ENCODE data around the gene ZNF599.
A peak's percentile ranks its signal among the peaks of the same experiment; 100 is the strongest.
"Not testable (repeated sequence)": the region's sequence is repeated elsewhere in the genome, so short reads cannot be mapped to it uniquely, and the experiment has no call there.

ZNF599 gene

DNA sequence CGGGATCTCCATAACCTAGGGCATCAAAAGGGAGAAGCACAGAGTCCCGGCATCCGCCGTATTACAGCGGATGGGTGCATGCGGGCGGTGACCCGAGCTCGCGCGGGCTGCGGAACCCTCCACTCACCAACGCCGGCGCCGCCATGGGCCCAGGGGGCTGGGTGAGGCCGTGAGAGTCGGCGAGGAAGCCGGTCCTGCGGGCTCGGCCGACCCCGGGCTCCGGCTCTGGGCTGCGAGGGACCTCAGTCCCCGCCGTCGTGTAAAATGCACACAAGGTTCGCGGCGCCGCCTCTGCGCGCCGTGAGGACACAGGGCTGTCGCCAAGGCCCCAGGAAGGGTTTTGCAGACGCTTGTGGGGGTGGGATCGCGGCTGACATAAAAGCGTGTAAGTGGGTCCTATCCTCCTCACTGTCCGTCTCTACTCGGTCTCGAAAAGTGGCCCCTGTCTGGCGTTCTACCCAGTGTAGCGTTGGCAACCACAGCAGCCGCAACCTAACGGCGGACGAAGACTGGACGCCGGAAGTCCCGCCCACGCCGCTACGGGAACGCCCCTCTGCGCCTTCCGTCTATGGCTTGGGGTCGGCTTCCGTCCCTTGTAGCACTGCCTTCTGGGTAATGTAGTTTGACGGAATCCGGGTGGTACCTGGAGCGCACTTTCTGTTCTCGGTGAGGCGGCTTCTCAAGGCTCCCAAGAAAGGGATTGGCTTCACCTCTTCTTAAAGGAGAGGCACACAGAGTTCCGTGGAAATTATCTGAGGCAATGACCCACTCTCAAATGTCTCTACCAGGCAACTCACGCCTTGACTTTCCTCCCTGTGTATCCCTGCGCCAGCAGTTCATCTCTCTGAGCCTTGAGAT is at the start of gene ZNF599:
Gene ZNF599, minus strand, starts transcription at position 519 of the 858 bp plus-strand sequence. Its CDS starts 374 bp downstream, at position 145.
- Histone ChIP-seq H3K27me3 (ENCODE audit: control insufficient read depth, insufficient read depth, low read length) (peaks cover 10% of the 10 kb centered on the region), H3K9me3 (ENCODE audit: control insufficient read depth, insufficient read depth, low read length) (no peaks in the 10 kb centered on the region), H3K4me1 (ENCODE audit: control insufficient read depth, insufficient read depth, low read length) (no peaks in the 10 kb centered on the region), H3K36me3 (ENCODE audit: control insufficient read depth, insufficient read depth, low read length) (no peaks in the 10 kb centered on the region), H3K9ac (ENCODE audit: low read depth, low read length) (peak within 1 kb of the TSS; percentile 58), H3K4me3 (ENCODE audit: low read depth, low read length) (peak within 1 kb of the TSS; percentile 91)

DNA sequence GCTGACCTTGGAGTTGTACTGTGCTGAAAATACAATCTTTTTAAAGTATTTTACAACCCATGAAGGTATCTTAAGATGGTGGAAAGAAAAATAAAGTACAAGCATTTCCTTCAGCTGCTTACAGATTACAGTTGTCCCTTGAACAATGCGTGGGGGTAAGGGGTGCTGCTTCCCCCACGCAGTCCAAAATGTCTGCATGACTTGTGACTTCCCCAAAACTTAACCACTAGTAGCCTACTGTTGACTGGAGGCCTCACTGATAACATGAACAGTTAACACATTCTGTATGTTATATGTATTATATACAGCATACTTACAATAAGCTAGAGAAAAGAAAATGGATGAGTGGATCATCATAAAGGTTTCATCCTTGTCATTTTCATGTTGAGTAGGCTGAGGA is 45.3 kb upstream of the ZNF599 start:
- no peaks in the 10 kb centered on the region for H3K36me3 ChIP-seq (ENCODE audit: control insufficient read depth, insufficient read depth, low read length)
- no peak overlapping the region for H3K4me3 ChIP-seq (ENCODE audit: low read depth, low read length)
- H3K9ac ChIP-seq (ENCODE audit: low read depth, low read length) = no peak overlapping the region
- no peaks in the 10 kb centered on the region for H3K9me3 ChIP-seq (ENCODE audit: control insufficient read depth, insufficient read depth, low read length)
- H3K4me1 ChIP-seq (ENCODE audit: control insufficient read depth, insufficient read depth, low read length) = no peaks in the 10 kb centered on the region
- no peaks in the 10 kb centered on the region for H3K27me3 ChIP-seq (ENCODE audit: control insufficient read depth, insufficient read depth, low read length)

DNA sequence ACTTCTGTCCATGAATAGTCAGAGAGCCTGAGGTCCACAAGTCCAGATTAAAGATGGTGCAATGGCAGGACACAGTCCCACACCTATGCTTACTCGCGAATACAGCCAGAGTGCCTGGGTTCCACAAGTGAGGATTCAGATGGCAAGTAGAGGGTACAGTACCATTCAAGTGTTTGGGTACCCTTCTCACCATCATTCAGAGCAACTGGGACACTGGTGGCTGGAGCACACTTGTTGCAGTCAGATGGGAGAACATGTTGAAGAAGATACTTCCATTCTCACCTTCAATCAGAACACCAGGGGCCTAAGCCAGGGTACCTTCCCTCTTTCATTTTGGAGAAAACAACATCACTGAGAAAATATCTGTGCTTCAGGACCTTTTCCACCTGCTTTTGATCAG is 43.7 kb upstream of the ZNF599 start:
- no peaks in the 10 kb centered on the region for H3K36me3 ChIP-seq (ENCODE audit: control insufficient read depth, insufficient read depth, low read length)
- H3K9ac ChIP-seq (ENCODE audit: low read depth, low read length) = no peak overlapping the region
- no peaks in the 10 kb centered on the region for H3K4me1 ChIP-seq (ENCODE audit: control insufficient read depth, insufficient read depth, low read length)
- H3K9me3 ChIP-seq (ENCODE audit: control insufficient read depth, insufficient read depth, low read length) = no peaks in the 10 kb centered on the region
- H3K4me3 ChIP-seq (ENCODE audit: low read depth, low read length) = no peak overlapping the region
- H3K27me3 ChIP-seq (ENCODE audit: control insufficient read depth, insufficient read depth, low read length) = no peaks in the 10 kb centered on the region

DNA sequence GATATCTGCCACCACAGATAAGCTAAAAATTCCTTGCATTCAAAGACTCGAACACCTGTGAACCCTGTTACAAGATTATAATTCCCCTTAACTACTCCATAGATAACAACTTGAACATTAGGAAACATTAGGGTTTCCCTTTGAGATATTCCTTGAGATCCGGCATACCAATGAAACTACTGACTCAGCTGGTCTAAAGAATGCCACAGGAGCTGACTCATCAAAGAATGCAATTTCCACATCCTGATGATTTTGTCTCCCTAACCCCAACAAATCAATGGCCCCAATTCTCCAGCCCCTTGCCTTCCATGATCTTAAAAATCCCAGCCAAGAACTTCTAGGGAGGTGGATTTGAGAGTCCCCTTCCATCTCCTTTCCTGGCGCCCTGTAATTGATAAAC is 35.6 kb upstream of the ZNF599 start:
- Histone ChIP-seq H3K4me3 (ENCODE audit: low read depth, low read length) (no peak overlapping the region), H3K9ac (ENCODE audit: low read depth, low read length) (no peak overlapping the region), H3K27me3 (ENCODE audit: control insufficient read depth, insufficient read depth, low read length) (no peaks in the 10 kb centered on the region), H3K9me3 (ENCODE audit: control insufficient read depth, insufficient read depth, low read length) (peaks cover 5% of the 10 kb centered on the region), H3K4me1 (ENCODE audit: control insufficient read depth, insufficient read depth, low read length) (no peaks in the 10 kb centered on the region), H3K36me3 (ENCODE audit: control insufficient read depth, insufficient read depth, low read length) (no peaks in the 10 kb centered on the region)

DNA sequence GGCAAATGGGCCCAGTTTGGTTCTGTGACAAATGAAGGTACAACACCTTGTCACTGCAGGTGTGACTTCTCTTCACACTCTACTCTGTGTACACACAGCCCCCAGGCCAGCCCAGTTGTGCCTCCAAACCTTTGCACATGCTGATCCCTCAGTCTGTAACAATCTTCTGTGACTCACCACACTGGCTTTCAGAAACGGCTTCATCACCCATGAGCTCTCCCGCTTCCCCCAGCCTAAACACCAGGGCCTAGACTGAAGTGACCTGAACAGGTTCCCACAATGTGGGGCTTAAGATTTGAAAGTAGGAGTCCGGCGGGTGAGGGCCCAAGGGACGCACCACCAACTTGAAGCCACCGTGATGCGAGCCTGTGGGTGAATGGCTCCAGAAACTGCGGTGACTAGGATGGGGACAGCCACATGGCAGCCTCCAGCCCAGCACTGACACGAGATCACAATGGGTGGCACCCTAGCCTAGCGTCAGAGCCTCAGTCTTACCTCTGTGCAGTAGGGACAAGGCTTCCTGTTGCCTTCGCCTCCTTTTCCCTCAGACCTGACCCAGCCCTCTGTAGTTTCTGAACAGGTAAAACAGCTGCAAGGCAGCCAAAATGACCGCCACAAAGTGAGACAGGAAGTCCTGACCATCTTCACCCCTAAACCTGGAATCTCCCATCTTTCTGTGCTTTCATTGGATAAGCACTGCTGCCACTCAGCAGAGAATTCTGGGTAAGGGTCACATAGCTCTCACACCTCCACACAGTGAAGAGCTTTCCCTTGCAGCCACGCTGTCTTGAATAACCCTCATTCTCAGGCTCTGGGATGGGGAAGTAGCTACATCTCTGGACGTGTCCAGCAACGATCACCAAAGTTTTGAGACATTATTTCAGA is 34.2 kb upstream of the ZNF599 start:
- Histone ChIP-seq H3K36me3 (ENCODE audit: control insufficient read depth, insufficient read depth, low read length) (no peaks in the 10 kb centered on the region), H3K4me1 (ENCODE audit: control insufficient read depth, insufficient read depth, low read length) (no peaks in the 10 kb centered on the region), H3K27me3 (ENCODE audit: control insufficient read depth, insufficient read depth, low read length) (no peaks in the 10 kb centered on the region), H3K4me3 (ENCODE audit: low read depth, low read length) (no peak overlapping the region), H3K9ac (ENCODE audit: low read depth, low read length) (no peak overlapping the region), H3K9me3 (ENCODE audit: control insufficient read depth, insufficient read depth, low read length) (peaks cover 5% of the 10 kb centered on the region)

DNA sequence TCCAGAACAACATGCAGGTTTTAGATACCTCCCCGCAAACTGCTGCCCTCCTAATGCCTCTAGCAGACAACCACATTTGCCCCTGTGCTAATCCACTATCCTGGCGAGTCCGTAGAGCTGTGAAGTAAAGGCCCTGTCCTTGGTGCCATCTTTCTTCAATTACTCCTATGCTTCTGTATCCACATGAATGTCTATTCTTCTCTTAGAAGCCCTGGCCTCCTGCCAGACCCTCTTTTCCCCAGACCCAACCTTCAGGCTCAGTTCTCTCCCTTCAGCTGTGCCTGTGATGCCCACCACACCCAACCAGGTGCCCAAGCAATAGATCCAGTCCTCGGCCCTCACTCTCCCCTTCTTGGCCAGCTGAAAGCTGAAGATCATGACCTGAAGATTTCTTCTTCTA is 31.1 kb upstream of the ZNF599 start:
- Histone ChIP-seq H3K27me3 (ENCODE audit: control insufficient read depth, insufficient read depth, low read length) (no peaks in the 10 kb centered on the region), H3K9me3 (ENCODE audit: control insufficient read depth, insufficient read depth, low read length) (peaks cover 7% of the 10 kb centered on the region), H3K9ac (ENCODE audit: low read depth, low read length) (no peak overlapping the region), H3K36me3 (ENCODE audit: control insufficient read depth, insufficient read depth, low read length) (no peaks in the 10 kb centered on the region), H3K4me1 (ENCODE audit: control insufficient read depth, insufficient read depth, low read length) (no peaks in the 10 kb centered on the region), H3K4me3 (ENCODE audit: low read depth, low read length) (no peak overlapping the region)

DNA sequence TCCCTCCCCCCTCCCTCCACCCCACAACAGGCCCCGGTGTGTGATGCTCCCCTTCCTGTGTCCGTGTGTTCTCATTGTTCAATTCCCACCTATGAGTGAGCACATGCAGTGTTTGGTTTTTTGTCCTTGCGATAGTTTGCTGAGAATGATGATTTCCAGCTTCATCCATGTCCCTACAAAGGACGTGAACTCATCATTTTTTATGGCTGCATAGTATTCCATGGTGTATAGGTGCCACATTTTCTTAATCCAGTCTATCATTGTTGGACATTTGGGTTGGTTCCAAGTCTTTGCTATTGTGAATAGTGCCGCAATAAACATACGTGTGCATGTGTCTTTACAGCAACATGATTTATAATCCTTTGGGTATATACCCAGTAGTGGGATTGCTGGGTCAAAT is 23.9 kb upstream of the ZNF599 start:
- not testable (repeated sequence) for H3K9me3 ChIP-seq (ENCODE audit: control insufficient read depth, insufficient read depth, low read length)

DNA sequence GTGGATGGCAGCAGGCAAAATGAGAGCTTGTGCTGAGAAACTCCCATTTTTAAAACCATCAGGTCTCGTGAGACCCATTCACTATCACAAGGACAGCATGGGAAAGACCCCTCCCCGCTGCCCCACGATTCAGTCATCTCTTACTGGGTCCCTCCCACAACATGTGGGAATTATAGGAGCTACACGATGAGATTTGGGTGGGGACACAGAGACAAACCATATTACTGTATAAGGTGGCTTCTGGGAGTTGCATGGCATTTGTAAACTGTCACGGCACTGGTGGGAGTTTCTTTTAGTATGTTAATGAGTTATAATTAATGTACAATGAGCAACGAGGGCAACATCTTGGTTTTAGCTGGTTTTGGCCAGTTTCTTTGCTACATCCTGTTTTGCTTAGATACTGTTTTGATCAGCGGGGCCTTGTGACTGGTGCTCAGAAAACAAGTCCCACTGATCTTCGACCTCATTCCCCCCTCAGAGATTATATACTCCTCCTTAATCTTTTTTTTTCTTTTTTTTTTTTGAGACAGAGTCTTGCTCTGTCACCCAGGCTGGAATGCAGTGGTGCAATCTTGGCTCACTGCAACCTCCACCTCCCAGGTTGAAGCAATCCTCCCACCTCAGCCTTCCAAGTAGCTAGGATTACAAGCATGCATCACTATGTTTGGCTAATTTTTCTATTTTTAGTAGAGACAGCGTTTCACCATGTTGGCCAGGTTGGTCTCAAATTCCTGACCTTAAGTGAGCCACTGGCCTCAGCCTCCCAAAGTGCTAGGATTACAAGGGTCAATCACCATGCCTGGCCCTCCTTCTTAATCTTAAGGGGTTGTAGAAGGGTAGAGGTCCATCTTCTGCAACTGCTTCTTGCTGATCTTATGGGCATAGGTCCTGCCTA is 21.3 kb upstream of the ZNF599 start:
- no peaks in the 10 kb centered on the region for H3K36me3 ChIP-seq (ENCODE audit: control insufficient read depth, insufficient read depth, low read length)
- no peak overlapping the region for H3K9ac ChIP-seq (ENCODE audit: low read depth, low read length)
- H3K9me3 ChIP-seq (ENCODE audit: control insufficient read depth, insufficient read depth, low read length) = peaks cover 8% of the 10 kb centered on the region
- no peaks in the 10 kb centered on the region for H3K4me1 ChIP-seq (ENCODE audit: control insufficient read depth, insufficient read depth, low read length)
- H3K27me3 ChIP-seq (ENCODE audit: control insufficient read depth, insufficient read depth, low read length) = no peaks in the 10 kb centered on the region
- no peak overlapping the region for H3K4me3 ChIP-seq (ENCODE audit: low read depth, low read length)

More for the DNA sequence above, 23.9 kb upstream of the ZNF599 start:
- not testable (repeated sequence) for H3K9ac ChIP-seq (ENCODE audit: low read depth, low read length); H3K27me3 ChIP-seq (ENCODE audit: control insufficient read depth, insufficient read depth, low read length); H3K36me3 ChIP-seq (ENCODE audit: control insufficient read depth, insufficient read depth, low read length); H3K4me1 ChIP-seq (ENCODE audit: control insufficient read depth, insufficient read depth, low read length); H3K4me3 ChIP-seq (ENCODE audit: low read depth, low read length)

DNA sequence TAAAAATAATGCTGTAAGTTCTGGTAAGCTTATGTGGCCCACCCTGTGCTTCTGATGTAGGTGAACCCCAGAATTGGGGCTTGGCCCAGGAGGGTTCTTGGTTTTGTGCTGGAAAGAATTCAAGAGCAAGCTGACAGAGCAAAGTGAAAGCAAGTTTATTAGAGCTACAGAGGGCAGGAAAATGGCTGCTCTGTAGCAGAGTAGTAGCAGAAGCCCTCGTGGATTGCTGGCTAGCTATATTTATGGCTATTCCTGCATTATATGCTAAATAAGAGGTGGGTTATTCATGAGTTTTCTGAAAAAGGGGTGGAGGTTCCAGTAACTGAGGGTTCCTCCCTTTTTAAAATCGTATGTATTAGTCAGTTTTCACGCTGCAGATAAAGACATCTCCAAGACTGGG is 20.6 kb upstream of the ZNF599 start:
- no peak overlapping the region for H3K9ac ChIP-seq (ENCODE audit: low read depth, low read length)
- no peaks in the 10 kb centered on the region for H3K4me1 ChIP-seq (ENCODE audit: control insufficient read depth, insufficient read depth, low read length)
- no peak overlapping the region for H3K4me3 ChIP-seq (ENCODE audit: low read depth, low read length)

DNA sequence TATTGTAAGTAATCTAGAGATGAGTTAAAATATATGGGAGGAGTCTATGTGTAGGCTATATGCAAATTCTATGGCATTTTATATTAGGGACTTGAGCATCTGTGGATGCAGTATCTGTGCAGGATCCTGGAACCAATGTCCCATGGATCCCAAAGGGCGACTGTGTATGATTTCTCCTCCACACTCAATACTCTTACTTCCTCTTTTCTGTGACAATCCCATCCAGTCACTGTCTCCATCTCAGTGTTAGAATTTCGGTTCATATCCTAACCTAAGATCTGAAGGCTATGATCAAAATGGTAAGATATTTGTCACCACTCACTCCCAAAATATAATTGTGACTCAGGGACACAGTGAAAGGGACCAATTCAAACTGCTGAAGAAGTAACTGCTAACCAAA is 15.1 kb upstream of the ZNF599 start:
- Histone ChIP-seq H3K9ac (ENCODE audit: low read depth, low read length) (no peak overlapping the region), H3K4me3 (ENCODE audit: low read depth, low read length) (no peak overlapping the region), H3K9me3 (ENCODE audit: control insufficient read depth, insufficient read depth, low read length) (peaks cover 8% of the 10 kb centered on the region), H3K27me3 (ENCODE audit: control insufficient read depth, insufficient read depth, low read length) (no peaks in the 10 kb centered on the region), H3K36me3 (ENCODE audit: control insufficient read depth, insufficient read depth, low read length) (no peaks in the 10 kb centered on the region), H3K4me1 (ENCODE audit: control insufficient read depth, insufficient read depth, low read length) (no peaks in the 10 kb centered on the region)

More for the DNA sequence above, 20.6 kb upstream of the ZNF599 start:
- Histone ChIP-seq H3K9me3 (ENCODE audit: control insufficient read depth, insufficient read depth, low read length) (peaks cover 8% of the 10 kb centered on the region), H3K27me3 (ENCODE audit: control insufficient read depth, insufficient read depth, low read length) (no peaks in the 10 kb centered on the region), H3K36me3 (ENCODE audit: control insufficient read depth, insufficient read depth, low read length) (no peaks in the 10 kb centered on the region)
